Cardiac muscle cell (in vitro differentiated cells and primary cell): ENCODE measurements around the gene DPEP2. TPM values are rescaled to one million over a fixed set of nuclear protein-coding genes. Genes with fewer than 3 reads are reported as not detected.

ENCODE experiments used
- DNase-seq, 2 donors: peaks; one replicate each; pipeline versions ENCODE4 v3.0.0 to v3.0.0-alpha.2; 2010 to 2017; ENCODE audit warnings: low read depth in 1 of 2, low spot score in 1 of 2
- H3K27ac ChIP-seq: fragments of 200-600 bp; sonication (generic); 2 replicates; pipeline ENCODE4 v1.5.1; 2016
- H3K27me3 ChIP-seq: fragments of 200-600 bp; sonication (generic); 2 replicates; pipeline ENCODE4 v1.6.0; 2016; ENCODE audit warnings: control low read depth
- H3K36me3 ChIP-seq: fragments of 200-600 bp; sonication (generic); 2 replicates; pipeline ENCODE4 v1.5.1; 2016; ENCODE audit warnings: control low read depth
- H3K4me1 ChIP-seq: fragments of 200-600 bp; sonication (generic); 2 replicates; pipeline ENCODE4 v1.8.1; 2017; ENCODE audit warnings: low read depth, mild to moderate bottlenecking, mixed run types
- H3K4me3 ChIP-seq: fragments of 200-600 bp; sonication (generic); 2 replicates; pipeline ENCODE4 v1.5.1; 2016; ENCODE audit warnings: mild to moderate bottlenecking
- H3K9me3 ChIP-seq: fragments of 200-600 bp; sonication (generic); 2 replicates; pipeline ENCODE4 v1.5.1; 2017; ENCODE audit warnings: low read depth, mild to moderate bottlenecking, control low read depth
- CTCF ChIP-seq: IDR thresholded peaks from 2 replicates; pipeline ENCODE4 v1.5.1; 2012; ENCODE audit warnings: low read depth, mild to moderate bottlenecking, low read length
- polyA plus RNA-seq: library from polyadenylated mRNA; unstranded; fragments of >200 nt; fragmentation: Nextera tagmentation; extraction: Ambion mirVana; gene quantifications from 2 replicates; pipeline ENCODE4 v1.2.1, GENCODE V29; 2016
- total RNA-seq: library from RNA; depleted of rRNA; stranded (reverse); fragments of >200 nt; gene quantifications from 2 replicates; pipeline ENCODE4 v1.2.3, GENCODE V29; 2016

The DPEP2 gene
- total and polyA plus RNA-seq, 2 experiments from 2014 or later = not detected

GRCh38 chr16:67962135-67962534 is 37.1 kb downstream of the DPEP2 start:
- Histone ChIP-seq H3K9me3 (no peaks in the 10 kb centered on the region), H3K27ac (no peak overlapping the region), H3K36me3 (peaks cover 11% of the 10 kb centered on the region), H3K4me1 (peaks cover 7% of the 10 kb centered on the region), H3K27me3 (no peaks in the 10 kb centered on the region), H3K4me3 (no peak overlapping the region)
- DNase-seq = no peak
- no peak for TF ChIP-seq CTCF

- Histone ChIP-seq H3K4me1 (peaks cover 7% of the 10 kb centered on the region), H3K9me3 (no peaks in the 10 kb centered on the region), H3K4me3 (no peak overlapping the region), H3K27me3 (no peaks in the 10 kb centered on the region), H3K27ac (no peak overlapping the region), H3K36me3 (peaks cover 11% of the 10 kb centered on the region)
- no peak for TF ChIP-seq CTCF
- DNase-seq = no peak
Measured at GRCh38 chr16:67961551-67961957, 37.7 kb downstream of the DPEP2 start.

- H3K4me1 ChIP-seq = no peaks in the 10 kb centered on the region
- H3K36me3 ChIP-seq = peaks cover 11% of the 10 kb centered on the region
Measured at GRCh38 chr16:67959536-67960329, 39.6 kb downstream of the DPEP2 start.

GRCh38 chr16:67957622-67958021 is 41.7 kb downstream of the DPEP2 start:
- Histone ChIP-seq H3K27ac (no peak overlapping the region), H3K27me3 (no peaks in the 10 kb centered on the region), H3K4me3 (no peak overlapping the region), H3K36me3 (peaks cover 17% of the 10 kb centered on the region), H3K4me1 (no peaks in the 10 kb centered on the region), H3K9me3 (no peaks in the 10 kb centered on the region)
- TF ChIP-seq CTCF = no peak
- DNase-seq = no peak

More at GRCh38 chr16:67959536-67960329, 39.6 kb downstream of the DPEP2 start:
- no peak for TF ChIP-seq CTCF
- H3K4me3 ChIP-seq = no peak overlapping the region
- H3K27me3 ChIP-seq = no peaks in the 10 kb centered on the region
- H3K9me3 ChIP-seq = no peaks in the 10 kb centered on the region
- no peak overlapping the region for H3K27ac ChIP-seq
- peak in 1 of 2 donors; percentile 53 for DNase-seq

- Histone ChIP-seq H3K4me1 (no peaks in the 10 kb centered on the region), H3K27ac (no peak overlapping the region), H3K9me3 (no peaks in the 10 kb centered on the region), H3K27me3 (no peaks in the 10 kb centered on the region), H3K36me3 (peaks cover 29% of the 10 kb centered on the region), H3K4me3 (no peak overlapping the region)
- no peak for DNase-seq
- no peak for TF ChIP-seq CTCF
Measured at GRCh38 chr16:67954421-67955196, 44.7 kb downstream of the DPEP2 start.
